ENCODE results near the gene CNOT4. TPM values are rescaled to one million over a fixed set of nuclear protein-coding genes. Genes with fewer than 3 reads are reported as not detected.

CNOT4 gene
- total and polyA plus RNA-seq, 2 of the 4 experiments (the other 2 are of a cell fraction): 7.0 to 8.1 TPM

- Histone ChIP-seq H3K4me2 (ENCODE audit: low read depth, low read length) (no peak overlapping the region), H4K91ac (ENCODE audit: insufficient read depth, low read depth, low read length) (no peak overlapping the region), H2BK15ac (ENCODE audit: low read depth, low read length) (no peak overlapping the region), H2BK5ac (ENCODE audit: low read depth, low read length, poor library complexity, severe bottlenecking) (no peak overlapping the region), H2BK120ac (ENCODE audit: low read depth, low read length) (no peak overlapping the region), H3K23ac (ENCODE audit: low read depth, low read length) (no peak overlapping the region), H3K4ac (ENCODE audit: low read depth, low read length) (no peak overlapping the region), H2BK20ac (ENCODE audit: low read depth, low read length) (no peak overlapping the region), H3K56ac (ENCODE audit: extremely low read depth, insufficient read depth, low read length) (no peak overlapping the region), H2AK5ac (ENCODE audit: low read depth, low read length) (no peak overlapping the region), H3K4me3 (ENCODE audit: insufficient read depth, low read depth, low read length) (no peak overlapping the region), H4K5ac (ENCODE audit: low read depth, low read length) (no peak overlapping the region), H3K14ac (replicated peaks; ENCODE audit: low read depth, low read length) (no peak overlapping the region), H2AK9ac (replicated peaks; ENCODE audit: low read depth, low read length, poor library complexity) (no peak overlapping the region), H3K4me1 (ENCODE audit: control insufficient read depth, insufficient read depth, low read length) (no peaks in the 10 kb centered on the region), H4K8ac (ENCODE audit: low read depth in 2 of 2, low read length in 2 of 2) (no peak overlapping the region), H3K9me3 (ENCODE audit: control insufficient read depth, insufficient read depth, low read length) (no peaks in the 10 kb centered on the region), H3K36me3 (ENCODE audit: control insufficient read depth, insufficient read depth, low read length) (0 out of 2 replicates have a peak, but pooled peaks cover 4% of the 10 kb centered on the region), H3K79me1 (ENCODE audit: low read depth in 1 of 2, low read length in 2 of 2) (peaks cover 16 to 50% of the 10 kb centered on the region in 2 experiments), H4K20me1 (ENCODE audit: insufficient read depth, low read length) (peaks cover 20% of the 10 kb centered on the region), H3K9ac (ENCODE audit: low read depth, low read length) (no peak overlapping the region), H3K9me1 (ENCODE audit: insufficient read depth, low read length) (no peaks in the 10 kb centered on the region; the same call in 1 of the 2 replicates), H3K18ac (ENCODE audit: low read depth, low read length) (no peak overlapping the region), H3K27me3 (ENCODE audit: control insufficient read depth, insufficient read depth, low read length) (no peaks in the 10 kb centered on the region), H2AFZ (replicated peaks; ENCODE audit: low read length, poor library complexity) (no peak overlapping the region), H3K27ac (ENCODE audit: insufficient read depth, low read length) (no peak overlapping the region)
- dilution Hi-C loops (cut with HindIII; ENCODE audit: low sequenced_read_pairs, unreplicated experiment): no loop called here
- BruUV-seq (replicated peaks): no TSS peak
- TF ChIP-seq CHD1 (IDR thresholded peaks at IDR 0.05; ENCODE audit: low read depth, low read length): no peak
- no peak for TF ChIP-seq CEBPB (IDR thresholded peaks at IDR 0.05; ENCODE audit: low read depth, low read length)
- TF ChIP-seq CTCF (conservative IDR thresholded peaks at IDR 0.05; ENCODE audit: low read depth, low read length): no peak
- TF ChIP-seq POLR2A (IDR thresholded peaks at IDR 0.05; ENCODE audit: low read depth, low read length): no peak
- no peak for TF ChIP-seq ELK1 (IDR thresholded peaks at IDR 0.05; ENCODE audit: borderline replicate concordance, low read depth, low read length)
- no peak for TF ChIP-seq MXI1 (IDR thresholded peaks at IDR 0.05; ENCODE audit: borderline replicate concordance, low read depth, low read length)
- TF ChIP-seq MAFK (IDR thresholded peaks at IDR 0.05; ENCODE audit: low read depth, low read length): no peak
- TF ChIP-seq BHLHE40 (IDR thresholded peaks at IDR 0.05; ENCODE audit: low read depth, low read length): no peak
- TF ChIP-seq NFE2L2 (IDR thresholded peaks at IDR 0.05; ENCODE audit: low read depth, low read length): no peak
- no peak for TF ChIP-seq SMC3 (IDR thresholded peaks at IDR 0.05; ENCODE audit: low read depth, low read length)
- TF ChIP-seq, protein P1, sequence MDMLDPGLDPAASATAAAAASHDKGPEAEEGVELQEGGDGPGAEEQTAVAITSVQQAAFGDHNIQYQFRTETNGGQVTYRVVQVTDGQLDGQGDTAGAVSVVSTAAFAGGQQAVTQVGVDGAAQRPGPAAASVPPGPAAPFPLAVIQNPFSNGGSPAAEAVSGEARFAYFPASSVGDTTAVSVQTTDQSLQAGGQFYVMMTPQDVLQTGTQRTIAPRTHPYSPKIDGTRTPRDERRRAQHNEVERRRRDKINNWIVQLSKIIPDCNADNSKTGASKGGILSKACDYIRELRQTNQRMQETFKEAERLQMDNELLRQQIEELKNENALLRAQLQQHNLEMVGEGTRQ (IDR thresholded peaks at IDR 0.05; ENCODE audit: low read depth, low read length): no peak
- no peak for TF ChIP-seq MAZ (IDR thresholded peaks at IDR 0.05; ENCODE audit: borderline replicate concordance, low read depth, low read length)
- TF ChIP-seq FOS (IDR thresholded peaks at IDR 0.05; ENCODE audit: low read depth, low read length): no peak
- TF ChIP-seq RFX5 (IDR thresholded peaks at IDR 0.05; ENCODE audit: low read depth, low read length): no peak
- no CpG with 5 or more reads among the region's 3 CpGs for WGBS, 2 experiments (ENCODE audit: extremely low coverage in 2 of 2, insufficient read length in 1 of 2)
- in situ Hi-C loops (cut with MboI; ENCODE audit: low sequenced_read_pairs): no loop called here
- ATAC-seq (ENCODE audit: low read depth): no peak
- ChIA-PET CTCF (no interaction called here), POLR2A (ENCODE audit: unreplicated experiment) (no interaction called here)
- intact Hi-C loops (cut with micrococcal nuclease): no loop called here
- DNase-seq: no peak
Observed at GRCh38 chr7:135480966-135481597, 28.8 kb downstream of the CNOT4 start.

Data from IMR-90 (cell line).